Astrocyte (in vitro differentiated cells and primary cell): ENCODE measurements around the gene KRT82. TPM values are rescaled to one million over a fixed set of nuclear protein-coding genes. Genes with fewer than 3 reads are reported as not detected.
A peak's percentile ranks its signal among the peaks of the same experiment; 100 is the strongest.

ENCODE experiments used
- DNase-seq: peaks from one replicate; pipeline ENCODE4 v3.0.0-alpha.2; 2010; ENCODE audit warnings: low read depth
- FAIRE-seq: peaks from 2 replicates; lab custom pipeline; 2011; peaks lifted over from hg19 to GRCh38; lab: Jason Lieb, UNC
- H2AFZ ChIP-seq: 2 replicates; pipeline ENCODE4 v1.6.0; 2012; ENCODE audit warnings: low read depth, low read length, inconsistent platforms
- H3K27ac ChIP-seq: 2 replicates; pipeline ENCODE4 v1.5.1; 2011; ENCODE audit warnings: low read depth, low read length, inconsistent platforms
- H3K27me3 ChIP-seq: 2 replicates; pipeline ENCODE4 v1.6.0; 2011; ENCODE audit warnings: low read length, inconsistent platforms; ENCODE audit not compliant: insufficient read depth
- H3K36me3 ChIP-seq: 2 replicates; pipeline ENCODE4 v1.5.1; 2011; ENCODE audit warnings: low read length, inconsistent platforms; ENCODE audit not compliant: insufficient read depth
- H3K4me1 ChIP-seq: 2 replicates; pipeline ENCODE4 v1.5.1; 2011; ENCODE audit warnings: low read length, inconsistent platforms; ENCODE audit not compliant: insufficient read depth
- H3K4me2 ChIP-seq: 2 replicates; pipeline ENCODE4 v1.6.0; 2012; ENCODE audit warnings: low read length, inconsistent platforms
- H3K4me3 ChIP-seq: 2 replicates; pipeline ENCODE4 v1.5.1; 2011; ENCODE audit warnings: low read depth, mild to moderate bottlenecking, low read length, inconsistent platforms; ENCODE audit not compliant: insufficient read depth
- H3K79me2 ChIP-seq: 2 replicates; pipeline ENCODE4 v1.6.0; 2012; ENCODE audit warnings: mild to moderate bottlenecking, low read length, inconsistent platforms; ENCODE audit not compliant: insufficient read depth
- H3K9ac ChIP-seq: 2 replicates; pipeline ENCODE4 v1.6.0; 2012; ENCODE audit warnings: mild to moderate bottlenecking, low read length, inconsistent platforms
- H3K9me3 ChIP-seq: 2 replicates; pipeline ENCODE4 v1.5.1; 2012; ENCODE audit warnings: low read depth, mild to moderate bottlenecking, low read length, inconsistent platforms; ENCODE audit not compliant: insufficient read depth
- H4K20me1 ChIP-seq: 2 replicates; pipeline ENCODE4 v1.6.0; 2012; ENCODE audit warnings: low read length, inconsistent platforms; ENCODE audit not compliant: insufficient read depth
- H3K27ac Mint-ChIP-seq: one replicate; pipeline ENCODE4 v1.8.0; 2021; ENCODE audit warnings: mild to moderate bottlenecking, mixed read lengths; ENCODE audit not compliant: unreplicated experiment
- H3K27me3 Mint-ChIP-seq: one replicate; pipeline ENCODE4 v1.8.0; 2021; ENCODE audit warnings: low read depth, mixed read lengths; ENCODE audit not compliant: unreplicated experiment
- H3K36me3 Mint-ChIP-seq: one replicate; pipeline ENCODE4 v1.8.0; 2021; ENCODE audit warnings: low read depth, mixed read lengths; ENCODE audit not compliant: unreplicated experiment
- H3K4me1 Mint-ChIP-seq: one replicate; pipeline ENCODE4 v1.8.0; 2021; ENCODE audit warnings: low read depth, mixed read lengths; ENCODE audit not compliant: unreplicated experiment
- H3K4me3 Mint-ChIP-seq: one replicate; pipeline ENCODE4 v1.8.0; 2021; ENCODE audit warnings: mild to moderate bottlenecking, moderate library complexity, mixed read lengths; ENCODE audit not compliant: unreplicated experiment
- H3K9me3 Mint-ChIP-seq: one replicate; pipeline ENCODE4 v1.8.0; 2021; ENCODE audit warnings: mild to moderate bottlenecking, mixed read lengths; ENCODE audit not compliant: unreplicated experiment
- CTCF ChIP-seq: IDR thresholded peaks from 2 replicates; pipeline ENCODE4 v1.5.1; 2011; ENCODE audit warnings: low read depth, mild to moderate bottlenecking, inconsistent platforms, low read length, moderate library complexity; ENCODE audit not compliant: insufficient read depth
- EZH2 ChIP-seq: IDR thresholded peaks from 2 replicates; pipeline ENCODE4 v1.6.1; 2012; ENCODE audit warnings: mild to moderate bottlenecking, low read length, inconsistent platforms; ENCODE audit not compliant: insufficient read depth
- total RNA-seq: library from RNA; stranded (reverse); gene quantifications from 2 replicates; pipeline ENCODE4 v1.2.1, GENCODE V29; 2021

KRT82 gene
- total RNA-seq, 1 donor from 2014 or later, result not detected

GRCh38 chr12:52382854-52383253 lies 23.3 kb downstream of the KRT82 start:
- DNase-seq, result no peak
- Histone ChIP-seq H3K27ac (no peak overlapping the region), H3K4me2 (no peak overlapping the region), H3K4me3 (no peak overlapping the region), H3K9me3 (no peaks in the 10 kb centered on the region), H3K79me2 (no peaks in the 10 kb centered on the region), H2AFZ (no peak overlapping the region), H3K9ac (no peak overlapping the region), H3K27me3 (peaks cover 13% of the 10 kb centered on the region), H3K36me3 (no peaks in the 10 kb centered on the region), H3K4me1 (no peaks in the 10 kb centered on the region), H4K20me1 (no peaks in the 10 kb centered on the region)
- TF ChIP-seq EZH2, result no peak
- no peak for TF ChIP-seq CTCF
- Mint-ChIP-seq H3K27ac (no peak overlapping the region), H3K4me1 (no peaks in the 10 kb centered on the region), H3K9me3 (peaks cover 5% of the 10 kb centered on the region), H3K4me3 (no peak overlapping the region), H3K36me3 (no peaks in the 10 kb centered on the region), H3K27me3 (peaks cover 51% of the 10 kb centered on the region)
- FAIRE-seq, result no peak

- Histone ChIP-seq H4K20me1 (no peaks in the 10 kb centered on the region), H2AFZ (no peak overlapping the region), H3K4me1 (no peaks in the 10 kb centered on the region), H3K9me3 (no peaks in the 10 kb centered on the region), H3K9ac (no peak overlapping the region), H3K79me2 (no peaks in the 10 kb centered on the region), H3K36me3 (no peaks in the 10 kb centered on the region), H3K27ac (no peak overlapping the region), H3K4me2 (no peak overlapping the region), H3K4me3 (no peak overlapping the region), H3K27me3 (peaks cover 7% of the 10 kb centered on the region)
- FAIRE-seq, result no peak
- Mint-ChIP-seq H3K27ac (no peak overlapping the region), H3K4me1 (no peaks in the 10 kb centered on the region), H3K4me3 (no peak overlapping the region), H3K27me3 (peaks cover 61% of the 10 kb centered on the region), H3K36me3 (no peaks in the 10 kb centered on the region), H3K9me3 (peaks cover 8% of the 10 kb centered on the region)
- no peak for TF ChIP-seq CTCF
- TF ChIP-seq EZH2, result no peak
- no peak for DNase-seq
These were observed 24.9 kb downstream of the KRT82 start for GRCh38 chr12:52381206-52381605.

GRCh38 chr12:52380271-52380694 lies 25.9 kb downstream of the KRT82 start:
- Mint-ChIP-seq H3K4me3 (no peak overlapping the region), H3K9me3 (peaks cover 8% of the 10 kb centered on the region), H3K4me1 (no peaks in the 10 kb centered on the region), H3K27me3 (peaks cover 62% of the 10 kb centered on the region), H3K36me3 (no peaks in the 10 kb centered on the region), H3K27ac (no peak overlapping the region)
- Histone ChIP-seq H4K20me1 (no peaks in the 10 kb centered on the region), H3K36me3 (no peaks in the 10 kb centered on the region), H3K27ac (no peak overlapping the region), H3K79me2 (no peaks in the 10 kb centered on the region), H3K4me3 (no peak overlapping the region), H3K4me1 (no peaks in the 10 kb centered on the region), H3K4me2 (no peak overlapping the region), H3K9ac (no peak overlapping the region), H3K27me3 (peaks cover 7% of the 10 kb centered on the region), H2AFZ (no peak overlapping the region), H3K9me3 (no peaks in the 10 kb centered on the region)
- DNase-seq (no peak), FAIRE-seq (no peak)
- TF ChIP-seq EZH2, result no peak
- TF ChIP-seq CTCF, result peak; percentile 54
